NCI-H526 (cell line): Measurements from ENCODE around the gene NARS2.
"Not testable (repeated sequence)": the region's sequence is repeated elsewhere in the genome, so short reads cannot be mapped to it uniquely, and the experiment has no call there.

Source experiments
- DNase-seq, 2 experiments: peaks; one replicate each; lab custom pipeline; 2025; lab: John Stamatoyannopoulos, UW

Gene NARS2

DNA sequence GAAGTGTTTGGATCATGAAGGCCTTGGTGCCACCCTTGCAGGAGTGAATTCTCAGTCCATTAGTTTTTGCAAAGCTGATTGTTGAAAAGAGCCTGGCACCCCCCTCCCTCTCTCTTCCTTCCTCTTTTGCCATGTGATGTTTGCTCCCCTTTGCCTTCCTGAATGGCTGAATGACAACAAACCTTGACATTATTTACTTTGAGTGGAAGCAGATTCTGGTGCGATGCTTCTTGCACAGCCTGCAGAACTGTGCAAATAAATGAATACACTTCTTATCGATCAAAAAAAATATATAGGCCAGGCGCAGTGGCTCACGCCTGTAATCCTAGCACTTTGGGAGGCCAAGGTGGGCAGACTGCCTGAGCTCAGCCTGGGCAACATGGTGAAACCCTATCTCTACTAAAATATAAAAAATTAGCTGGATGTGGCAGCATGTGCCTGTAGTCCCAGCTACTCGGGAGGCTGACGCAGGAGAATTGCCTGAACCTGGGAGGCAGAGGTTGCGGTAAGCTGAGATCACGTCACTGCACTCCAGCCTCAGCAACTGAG, 2.0 kb upstream of the NARS2 start:
- no peak for DNase-seq

DNA sequence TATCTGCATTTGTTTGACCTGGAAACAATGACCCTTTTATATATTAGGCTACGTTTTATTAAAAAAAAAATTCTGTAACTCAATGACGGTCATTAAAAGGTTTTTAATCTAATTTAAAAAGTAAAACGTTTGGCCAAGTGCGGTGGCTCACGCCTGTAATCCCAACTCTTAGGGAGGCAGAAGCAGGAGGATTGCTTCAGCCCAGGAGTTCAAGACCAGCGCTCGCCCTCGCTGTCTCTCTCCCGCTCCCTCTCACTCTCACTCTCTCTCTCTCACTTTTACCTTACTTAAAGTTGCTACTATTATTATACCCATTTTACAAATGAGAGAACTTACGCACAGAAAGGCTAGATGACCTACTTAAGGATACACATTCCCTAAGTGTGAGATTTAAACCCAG, 814 bp upstream of the NARS2 start:
- DNase-seq: peak in 1 of 2 experiments; percentile 52

DNA sequence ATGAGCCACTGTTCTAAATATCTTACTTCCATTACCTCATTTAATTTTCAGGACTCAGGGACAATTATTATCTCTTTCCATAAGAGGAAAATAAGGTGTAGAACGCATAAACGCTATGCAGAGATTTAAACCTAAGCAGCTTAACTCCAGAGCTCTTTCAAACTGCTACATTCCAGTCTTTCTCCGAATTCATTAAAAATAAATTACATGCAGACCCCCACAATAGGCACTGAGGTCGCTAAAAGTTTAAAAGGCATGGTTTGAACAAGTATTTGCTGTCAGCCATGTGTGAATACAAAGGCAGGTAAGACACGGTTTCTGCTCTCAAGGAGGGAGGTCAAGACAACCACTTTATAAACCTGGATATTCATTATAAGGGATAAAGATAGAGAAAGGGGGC, 983 bp downstream of the NARS2 start:
- no peak for DNase-seq

DNA sequence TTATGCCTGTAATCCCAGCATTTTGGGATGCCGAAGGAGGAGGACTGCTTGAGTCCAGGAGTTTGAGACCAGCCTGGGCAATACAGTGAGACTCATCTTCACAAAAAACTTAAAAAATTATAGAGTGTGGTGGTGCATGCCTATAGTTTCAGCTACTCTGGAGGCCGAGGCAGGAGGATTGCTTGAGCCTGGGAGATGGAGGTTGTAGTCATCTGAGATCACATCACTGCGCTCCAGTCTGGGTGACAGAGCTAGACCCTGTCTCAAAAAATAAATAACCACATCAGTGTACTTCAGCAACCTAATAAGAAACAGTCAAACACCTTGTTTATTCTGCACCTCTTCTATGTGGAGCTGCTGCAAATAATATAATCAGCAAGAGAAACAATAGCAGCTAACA, 1.4 kb downstream of the NARS2 start:
- DNase-seq: no peak

DNA sequence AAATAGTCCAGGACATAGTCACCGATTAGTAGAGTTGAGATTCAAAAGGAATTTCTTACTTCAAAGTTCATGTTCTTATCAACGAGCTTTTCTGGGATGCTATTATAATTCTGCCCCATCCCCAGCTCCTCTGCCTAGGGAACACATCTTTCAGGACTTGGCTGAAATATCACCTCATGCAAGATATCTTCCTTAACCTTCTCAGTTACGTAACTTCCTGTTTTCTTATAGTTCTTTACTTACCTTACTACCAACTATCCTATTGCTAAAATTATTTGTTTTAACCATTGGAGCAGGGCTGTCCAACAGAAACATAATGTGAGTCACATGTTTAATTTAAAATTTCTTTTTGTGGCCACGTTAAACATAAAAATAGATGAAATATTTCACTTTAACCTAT, 2.3 kb downstream of the NARS2 start:
- no peak for DNase-seq

DNA sequence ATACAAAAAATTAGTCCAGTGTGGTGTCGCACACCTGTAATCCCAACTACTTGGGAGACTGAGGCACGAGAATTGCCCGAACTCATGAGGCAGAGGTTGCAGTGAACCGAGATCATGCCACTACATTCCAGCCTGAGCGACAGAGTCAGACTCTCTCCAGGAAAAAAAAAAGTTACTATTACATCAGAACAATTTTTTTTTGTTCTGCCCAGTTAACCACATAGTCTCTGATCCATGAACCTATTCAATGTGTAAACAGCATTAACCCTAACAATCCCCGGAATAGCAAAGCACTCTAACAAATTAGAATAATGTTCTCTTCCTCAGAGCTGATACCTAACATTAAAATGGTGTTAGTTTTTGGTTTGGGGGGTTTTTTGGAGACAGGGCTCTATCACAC, 4.6 kb downstream of the NARS2 start:
- no peak for DNase-seq

DNA sequence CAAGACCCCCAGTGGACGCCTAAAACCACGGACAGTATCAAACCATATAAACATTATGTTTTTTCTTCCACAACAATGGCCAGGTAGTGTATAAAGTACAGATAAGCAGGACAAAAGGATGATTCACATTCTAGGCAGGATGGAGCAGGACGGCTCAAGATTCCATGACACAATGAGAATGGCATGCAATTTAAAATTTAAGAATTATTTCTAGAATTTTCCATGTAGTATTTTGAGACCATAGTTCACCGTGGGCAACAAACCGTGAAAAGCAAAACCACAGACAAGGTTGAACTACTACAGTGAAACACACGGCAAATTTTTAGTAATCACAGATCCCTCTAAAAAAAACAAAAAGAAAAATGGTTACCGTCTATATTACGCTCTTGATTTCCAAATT, 7.5 kb downstream of the NARS2 start:
- no peak for DNase-seq

DNA sequence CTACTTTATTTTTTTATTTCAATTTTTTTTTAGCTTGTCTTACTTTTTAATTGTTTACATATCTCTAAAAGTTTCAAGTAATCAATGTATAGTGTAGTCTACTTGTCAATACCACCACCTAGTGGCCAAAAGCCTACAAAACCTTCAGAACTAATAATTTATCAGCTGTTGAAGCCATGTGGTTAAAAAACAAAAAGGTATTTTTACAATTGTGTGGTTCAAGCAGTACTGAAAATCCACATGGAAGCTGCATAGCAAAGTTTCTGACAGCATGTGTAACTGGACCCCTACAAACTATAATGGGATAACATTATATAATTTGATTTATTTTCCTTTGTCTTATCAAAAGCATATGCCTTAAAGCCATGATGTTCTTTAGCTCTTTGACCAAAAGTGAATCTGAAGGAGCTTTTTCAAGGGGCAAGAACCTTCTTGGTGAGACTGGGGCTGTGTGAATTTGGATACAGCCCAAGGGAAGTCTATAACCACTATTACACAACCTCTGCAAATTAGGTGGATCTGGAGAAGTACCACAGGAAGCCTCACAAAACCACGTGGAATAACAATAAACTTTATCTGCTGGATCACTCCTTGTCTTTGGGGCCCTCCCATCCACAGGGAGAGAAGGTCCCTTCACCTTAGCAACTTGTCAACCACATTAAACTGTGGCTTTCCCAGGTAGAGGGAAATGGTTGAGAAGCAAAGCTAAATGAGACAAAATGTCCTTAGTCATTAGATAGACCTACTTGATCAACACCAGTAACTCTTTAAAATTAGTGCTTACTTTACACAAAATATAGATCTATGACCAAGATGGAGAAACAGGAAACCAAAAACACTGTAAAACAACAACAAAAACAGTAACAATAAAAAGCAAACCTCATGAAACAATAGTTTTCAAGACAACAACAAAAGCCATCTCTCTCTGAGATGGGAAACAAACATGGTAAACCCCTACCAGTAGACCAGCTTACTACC, 9.9 kb downstream of the NARS2 start:
- DNase-seq: peak; percentile 43 to 82

DNA sequence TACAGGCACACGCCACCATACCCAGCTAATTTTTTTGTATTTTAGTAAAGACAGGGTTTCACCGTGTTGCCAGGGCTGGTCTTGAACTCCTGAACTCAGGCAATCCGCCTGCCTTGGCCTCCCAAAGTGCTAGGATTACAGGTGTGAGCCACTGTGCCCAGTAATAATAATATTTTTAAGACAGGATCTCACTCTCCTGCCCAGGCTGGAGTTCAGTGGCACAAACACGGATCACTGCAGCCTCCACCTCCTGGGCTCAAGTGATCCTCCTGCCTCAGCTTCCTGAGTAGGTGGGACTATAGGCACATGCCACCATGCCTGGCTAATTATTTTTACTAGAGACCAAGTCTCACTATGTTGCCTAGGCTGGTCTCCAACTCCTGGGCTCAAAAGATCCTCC, 10.6 kb downstream of the NARS2 start:
- not testable (repeated sequence) for DNase-seq

DNA sequence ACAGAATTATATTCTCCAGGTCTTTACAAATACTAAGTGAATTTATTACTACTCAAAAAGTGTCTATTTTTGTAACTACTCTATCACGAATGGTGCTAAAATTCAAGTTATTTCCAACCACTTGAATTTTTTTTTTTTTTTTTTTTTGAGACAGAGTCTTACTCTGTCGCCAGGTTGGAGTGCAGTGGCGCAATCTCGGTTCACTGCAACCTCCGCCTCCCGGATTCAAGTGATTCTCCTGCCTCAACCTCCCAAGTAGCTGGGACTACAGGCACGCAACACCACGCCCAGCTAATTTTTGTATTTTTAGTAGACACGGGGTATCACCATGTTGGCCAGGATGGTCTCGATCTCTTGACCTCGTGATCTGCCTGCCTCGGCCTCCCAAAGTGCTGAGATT, 11.6 kb downstream of the NARS2 start:
- not testable (repeated sequence) for DNase-seq

DNA sequence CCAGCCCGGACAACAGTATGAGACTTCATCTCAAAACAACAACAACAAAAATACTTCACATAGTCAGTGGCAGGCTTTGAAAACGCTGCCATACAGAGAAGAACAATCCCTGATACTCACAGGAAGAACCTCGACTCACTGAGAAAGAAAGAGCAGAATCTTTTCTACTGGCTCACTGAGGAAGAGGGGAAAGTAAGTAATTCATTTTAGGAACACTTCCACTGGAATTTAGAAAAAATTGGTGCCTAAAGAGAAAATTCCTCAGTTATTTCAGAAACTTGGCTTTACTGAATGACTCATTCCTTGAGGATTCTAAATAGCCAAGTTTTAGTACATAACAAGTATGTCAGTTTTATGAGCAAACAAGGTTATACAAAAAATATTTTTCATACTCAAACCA, 12.3 kb downstream of the NARS2 start:
- DNase-seq: no peak

DNA sequence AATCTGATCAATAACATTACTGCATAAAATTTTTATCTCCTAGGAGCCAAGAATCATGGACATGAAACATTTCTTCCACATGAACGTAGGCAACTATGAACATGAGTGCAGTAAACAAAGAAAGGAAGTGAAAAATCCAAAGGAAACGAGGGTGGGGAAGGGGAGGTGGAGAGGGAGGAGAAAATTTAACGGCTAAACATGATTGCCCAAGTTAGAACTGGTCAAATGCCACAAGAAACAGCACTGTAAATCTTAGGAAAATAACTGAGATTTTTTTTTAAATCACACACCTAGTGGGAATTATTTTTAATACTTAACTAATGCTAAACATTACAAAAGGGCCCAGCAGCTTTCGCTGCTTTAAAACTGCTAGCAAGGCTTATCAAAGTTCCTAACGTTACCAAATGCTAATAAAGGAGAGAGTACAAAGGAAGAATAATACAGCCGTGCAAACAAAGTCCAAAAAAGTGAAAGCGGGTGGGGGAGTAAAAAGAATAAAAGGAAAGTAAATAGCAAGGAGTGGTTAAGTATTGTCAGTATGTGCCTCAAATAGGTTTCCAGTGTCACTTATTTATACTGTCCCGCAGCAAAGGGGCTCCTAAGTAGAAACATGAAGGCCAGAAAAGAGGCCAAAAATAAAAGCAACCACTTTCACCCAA, 13.7 kb downstream of the NARS2 start:
- no peak for DNase-seq

DNA sequence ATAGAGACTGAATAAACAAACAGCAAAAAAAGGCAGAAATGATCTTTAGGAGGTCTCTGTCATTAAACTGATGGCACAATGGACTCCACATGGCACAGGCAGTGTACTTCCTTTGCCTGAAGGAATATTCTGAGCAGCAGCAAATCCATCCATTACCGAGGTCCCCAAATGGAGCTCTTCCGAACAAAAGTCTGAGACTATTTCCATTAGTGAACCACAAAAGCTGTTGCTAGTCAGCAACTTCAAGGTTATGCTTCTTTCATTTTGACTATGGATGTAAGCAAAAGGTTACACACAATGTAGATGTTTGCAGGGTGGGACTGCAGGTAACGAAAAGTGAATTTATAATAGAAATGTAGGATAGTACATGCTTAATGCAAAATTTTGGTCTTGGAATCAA, 14.5 kb downstream of the NARS2 start:
- DNase-seq: no peak

DNA sequence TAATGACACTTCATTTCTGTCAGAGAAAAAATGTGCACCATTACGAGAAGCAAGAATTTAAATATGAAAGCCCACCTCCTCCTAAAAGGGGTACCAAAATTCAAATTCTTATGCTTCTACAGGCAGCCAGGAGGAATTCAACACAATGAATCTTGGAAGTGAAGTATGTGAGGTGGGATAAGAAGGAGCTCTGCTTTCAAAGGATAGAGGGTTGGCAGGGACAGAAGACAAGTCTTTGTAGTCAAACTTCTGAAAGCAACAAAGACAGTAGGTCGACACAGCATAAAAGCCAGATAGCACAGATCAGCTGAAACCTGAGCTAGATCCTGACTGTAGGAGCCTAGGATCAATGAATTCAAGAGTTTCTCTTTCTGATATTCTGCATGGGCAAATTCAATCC, 17.4 kb downstream of the NARS2 start:
- DNase-seq: no peak

DNA sequence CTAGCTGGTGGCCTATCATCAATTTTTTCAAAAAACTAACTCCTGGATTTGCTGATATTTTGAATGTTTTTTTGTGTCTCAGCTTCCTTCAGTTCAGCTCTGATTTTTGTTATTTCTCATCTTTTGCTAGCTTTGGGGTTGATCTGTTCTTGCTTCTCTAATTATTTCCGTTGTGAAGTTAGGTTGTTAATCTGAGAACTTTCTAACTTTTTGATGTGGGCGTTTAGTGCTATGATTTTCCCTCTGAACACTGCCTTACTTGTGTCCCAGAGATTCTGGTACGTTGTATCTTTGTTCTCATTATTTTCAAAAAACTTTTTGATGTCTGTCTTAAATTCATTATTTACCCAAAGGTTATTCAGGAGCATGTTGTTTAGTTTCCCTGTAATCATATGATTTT, 19.1 kb downstream of the NARS2 start:
- no peak for DNase-seq

DNA sequence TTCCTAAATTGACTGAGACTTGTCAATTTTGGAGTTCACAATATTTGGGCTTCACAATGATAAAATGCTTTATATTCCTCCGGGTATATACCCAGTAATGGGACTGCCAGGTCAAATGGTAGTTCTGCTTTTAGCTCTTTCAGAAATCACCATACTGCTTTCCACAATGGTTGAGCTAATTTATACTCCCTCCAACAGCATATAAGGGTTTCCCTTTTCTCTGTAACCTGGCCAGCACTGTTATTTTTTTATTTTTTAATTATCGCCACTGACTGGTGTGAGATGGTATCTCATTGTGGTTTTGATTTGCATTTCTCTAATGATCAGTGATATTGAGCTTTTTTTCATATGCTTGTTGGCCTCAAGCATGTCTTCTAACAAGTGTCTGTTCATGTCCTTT, 21.8 kb downstream of the NARS2 start:
- no peak for DNase-seq

DNA sequence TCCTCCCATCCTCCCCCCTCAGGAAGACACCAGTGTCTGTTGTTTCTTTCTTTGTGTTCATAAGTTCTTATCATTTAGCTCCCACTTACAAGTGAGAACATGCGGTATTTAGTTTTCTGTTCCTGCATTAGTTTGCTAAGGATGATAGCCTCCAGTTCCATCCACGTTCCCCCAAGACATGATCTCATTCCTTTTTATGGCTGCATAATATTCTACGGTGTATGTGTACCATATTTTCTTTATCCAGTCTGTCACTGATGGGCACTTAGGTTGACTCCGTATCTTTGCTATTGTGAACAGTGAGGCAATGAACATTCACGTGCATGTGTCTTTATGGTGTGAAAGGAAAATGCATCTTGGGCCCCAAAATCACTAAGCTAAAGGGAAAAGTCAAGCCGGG, 22.5 kb downstream of the NARS2 start:
- not testable (repeated sequence) for DNase-seq

DNA sequence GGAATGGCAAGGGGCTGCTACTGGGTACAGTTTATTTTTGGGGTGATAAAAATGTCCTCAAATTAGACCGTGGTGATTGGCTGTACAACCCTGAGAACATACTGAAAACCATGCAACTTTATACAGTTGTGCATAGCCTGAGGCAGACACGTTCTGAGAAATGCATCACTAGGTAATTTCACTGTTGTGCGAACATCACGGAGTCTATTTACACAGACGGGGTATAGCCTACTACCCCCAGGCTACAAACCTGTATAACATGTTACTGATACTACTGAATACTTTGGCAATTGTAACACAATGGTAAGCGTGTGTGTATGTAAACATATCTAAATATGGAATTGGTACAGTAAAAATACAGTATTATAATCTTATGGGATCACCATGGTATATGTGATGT, 23.6 kb downstream of the NARS2 start:
- peak in 1 of 2 experiments; percentile 7 for DNase-seq

DNA sequence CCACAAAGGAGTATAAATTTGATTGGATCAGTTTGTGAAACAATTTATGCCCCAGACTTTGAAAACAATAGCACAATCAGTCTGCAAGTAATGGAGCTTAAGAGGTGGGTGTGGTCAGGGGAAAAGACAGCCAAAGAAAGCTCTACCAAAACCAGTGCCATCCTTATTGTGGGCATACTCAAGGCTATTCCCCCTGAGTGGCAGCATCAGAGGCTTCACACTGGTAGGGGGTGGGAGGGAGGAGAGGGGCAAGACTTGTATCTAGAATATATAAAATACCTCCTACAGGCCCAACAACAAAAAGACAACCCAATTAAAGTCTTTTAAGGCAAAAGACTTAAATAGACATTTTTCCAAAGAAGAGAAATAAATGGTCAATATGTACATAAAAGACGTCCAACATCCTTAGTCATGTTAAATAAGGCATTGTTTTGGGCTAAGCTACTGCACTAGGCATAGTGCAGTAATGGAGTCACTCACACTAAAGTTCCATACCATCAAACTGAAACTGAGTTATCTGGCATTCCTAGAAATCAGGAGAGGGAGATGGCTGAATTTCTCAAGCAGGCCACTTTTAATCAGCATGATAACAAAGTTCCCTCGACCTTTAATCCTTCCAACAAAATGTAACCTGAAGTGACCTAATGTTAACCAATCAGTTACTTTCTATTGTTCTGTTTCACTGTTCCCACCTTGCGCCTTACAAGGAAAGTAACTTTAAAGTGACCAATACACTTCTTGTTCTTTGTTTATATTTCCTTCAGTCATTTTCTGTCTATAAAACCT, 24.8 kb downstream of the NARS2 start:
- DNase-seq: no peak

DNA sequence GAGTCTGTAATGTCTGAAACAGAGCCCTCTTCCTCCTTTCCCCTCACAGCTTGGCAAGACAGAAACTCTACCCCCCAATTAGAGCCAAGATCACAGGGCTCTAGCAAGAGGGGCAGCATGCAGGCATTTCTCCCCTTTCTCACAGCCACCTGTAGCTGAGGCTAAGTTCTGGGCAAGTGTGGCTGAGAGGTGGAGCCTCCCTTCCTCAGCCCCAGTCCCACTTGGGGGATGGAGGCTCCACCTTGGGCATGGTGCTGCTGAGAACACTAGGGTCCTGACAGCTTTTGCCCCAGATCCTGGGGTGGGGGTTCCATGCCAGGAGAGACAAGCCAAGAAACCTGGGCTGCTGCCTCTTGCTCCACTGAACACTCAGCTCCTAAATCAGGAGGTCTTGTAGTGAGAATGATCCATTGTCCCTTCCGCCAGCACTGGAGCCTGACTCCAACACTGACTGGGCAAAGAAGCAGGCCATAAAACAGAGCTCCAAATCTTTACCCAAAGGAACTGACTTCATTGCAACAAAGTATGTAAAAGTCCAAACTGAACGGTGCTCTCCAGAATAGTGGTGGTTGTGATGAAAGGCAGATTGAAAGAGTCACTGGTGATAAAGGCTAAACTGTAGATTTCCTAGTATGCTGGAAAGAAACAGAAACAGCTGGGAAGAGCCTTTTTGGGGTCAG, 25.6 kb downstream of the NARS2 start:
- no peak for DNase-seq

DNA sequence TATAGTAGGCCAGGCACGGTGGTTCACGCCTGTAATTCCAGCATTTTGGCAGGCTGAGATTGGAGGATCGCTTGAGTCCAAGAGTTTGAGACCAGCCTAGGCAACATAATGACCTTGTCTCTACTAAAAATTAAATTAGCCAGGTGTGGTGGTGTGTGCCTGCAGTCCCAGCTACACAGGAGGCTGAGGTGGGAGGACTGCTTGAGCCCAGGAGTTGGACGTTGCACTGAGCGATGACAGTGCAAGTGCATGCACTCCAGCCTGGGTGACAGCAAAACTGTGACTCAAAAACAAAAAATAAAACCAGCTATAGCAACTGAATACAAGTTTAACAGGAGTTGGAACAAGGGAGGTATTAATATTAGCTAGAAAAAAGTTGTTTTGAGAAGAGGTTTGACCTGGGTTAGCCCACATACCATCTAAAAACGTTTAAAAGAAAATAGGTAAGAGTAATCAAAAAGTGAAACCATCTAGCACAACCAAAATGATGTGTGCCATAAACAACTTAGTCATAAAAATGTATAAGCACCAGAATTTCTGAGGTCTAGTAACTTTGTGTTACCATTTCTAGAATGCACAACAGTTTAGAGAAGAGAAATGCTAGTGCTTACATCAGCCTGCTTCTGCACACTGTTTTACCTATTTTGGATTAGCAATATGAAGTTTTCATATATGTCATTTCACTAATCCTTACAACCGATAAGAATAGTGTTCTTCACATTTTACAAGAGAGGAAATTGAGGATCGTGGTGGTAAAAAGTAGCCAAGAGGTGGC, 26.5 kb downstream of the NARS2 start:
- no peak for DNase-seq
